ENCODE data around the gene PCDHB6. TPM values are rescaled to one million over a fixed set of nuclear protein-coding genes. Genes with fewer than 3 reads are reported as not detected.
"Not testable (repeated sequence)": the region's sequence is repeated elsewhere in the genome, so short reads cannot be mapped to it uniquely, and the experiment has no call there.

Gene PCDHB6
- total and polyA plus RNA-seq, 2 donors (not counting 1 experiment from before 2014, with no cell fraction given) = 0.33 to 0.42 TPM

DNA sequence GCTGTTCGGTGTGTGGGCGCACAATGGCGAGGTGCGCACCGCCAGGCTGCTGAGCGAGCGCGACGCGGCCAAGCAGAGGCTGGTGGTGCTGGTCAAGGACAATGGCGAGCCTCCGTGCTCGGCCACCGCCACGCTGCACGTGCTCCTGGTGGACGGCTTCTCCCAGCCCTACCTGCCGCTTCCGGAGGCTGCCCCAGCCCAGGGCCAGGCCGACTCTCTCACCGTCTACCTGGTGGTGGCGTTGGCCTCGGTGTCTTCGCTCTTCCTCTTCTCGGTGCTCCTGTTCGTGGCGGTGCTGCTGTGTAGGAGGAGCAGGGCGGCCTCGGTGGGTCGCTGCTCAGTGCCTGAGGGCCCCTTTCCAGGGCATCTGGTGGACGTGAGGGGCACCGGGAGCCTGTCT is 30.0 kb downstream of the PCDHB6 start:
- DNase-seq (ENCODE audit: low read depth in 2 of 2); H3K4me2 ChIP-seq (ENCODE audit: extremely low read depth, insufficient read depth, low read length); H3K27ac ChIP-seq (ENCODE audit: insufficient read depth, low read length); H3K9ac ChIP-seq (ENCODE audit: insufficient read depth, low read length); H3K27me3 ChIP-seq (ENCODE audit: control insufficient read depth, insufficient read depth, low read length); H2AFZ ChIP-seq (ENCODE audit: low read length); H3K36me3 ChIP-seq (ENCODE audit: control insufficient read depth, insufficient read depth, low read length); H4K20me1 ChIP-seq (ENCODE audit: control insufficient read depth, extremely low read depth, insufficient read depth, low read length); H3K4me1 ChIP-seq (ENCODE audit: control insufficient read depth, extremely low read depth, insufficient read depth, low read length); H3K9me3 ChIP-seq (ENCODE audit: control insufficient read depth, insufficient read depth, low read depth, low read length); H3K79me2 ChIP-seq (ENCODE audit: control insufficient read depth, insufficient read depth, low read length); H3K4me3 ChIP-seq (replicated peaks in 1 of 4; ENCODE audit: control extremely low read depth in 1 of 4, insufficient read depth in 1 of 4, low read depth in 3 of 4, low read length in 4 of 4): not testable (repeated sequence)

DNA sequence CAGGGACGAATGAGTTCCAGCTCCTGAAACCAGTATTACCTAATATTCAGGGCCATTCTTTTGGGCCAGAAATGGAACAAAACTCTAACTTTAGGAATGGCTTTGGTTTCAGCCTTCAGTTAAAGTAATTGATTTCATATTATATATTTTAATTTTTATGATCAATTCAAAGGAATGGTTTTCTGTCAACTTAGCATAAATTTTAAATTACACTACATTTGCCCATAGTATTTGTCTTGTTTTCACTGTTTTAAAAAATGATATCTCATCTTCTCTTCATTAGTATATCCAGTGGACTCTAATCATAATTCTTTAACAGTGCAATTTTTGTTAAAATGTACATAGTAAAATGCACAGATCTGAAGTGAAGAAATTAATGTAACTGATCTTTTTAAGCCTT is 30.5 kb downstream of the PCDHB6 start:
- Histone ChIP-seq H2AFZ (ENCODE audit: low read length) (no peak overlapping the region), H3K9ac (ENCODE audit: insufficient read depth, low read length) (no peak overlapping the region), H3K79me2 (ENCODE audit: control insufficient read depth, insufficient read depth, low read length) (no peaks in the 10 kb centered on the region), H3K4me1 (ENCODE audit: control insufficient read depth, extremely low read depth, insufficient read depth, low read length) (no peaks in the 10 kb centered on the region), H3K4me3 (replicated peaks in 1 of 4; ENCODE audit: control extremely low read depth in 1 of 4, insufficient read depth in 1 of 4, low read depth in 3 of 4, low read length in 4 of 4) (no peak overlapping the region), H3K4me2 (ENCODE audit: extremely low read depth, insufficient read depth, low read length) (no peak overlapping the region), H3K36me3 (ENCODE audit: control insufficient read depth, insufficient read depth, low read length) (no peaks in the 10 kb centered on the region), H4K20me1 (ENCODE audit: control insufficient read depth, extremely low read depth, insufficient read depth, low read length) (no peaks in the 10 kb centered on the region), H3K27me3 (ENCODE audit: control insufficient read depth, insufficient read depth, low read length) (no peaks in the 10 kb centered on the region), H3K27ac (ENCODE audit: insufficient read depth, low read length) (no peak overlapping the region), H3K9me3 (ENCODE audit: control insufficient read depth, insufficient read depth, low read depth, low read length) (no peaks in the 10 kb centered on the region)
- DNase-seq (ENCODE audit: low read depth in 2 of 2) = no peak
- no peak for TF ChIP-seq EZH2 (IDR thresholded peaks at IDR 0.05; ENCODE audit: low read length, missing control alignments)
- TF ChIP-seq, protein P1, sequence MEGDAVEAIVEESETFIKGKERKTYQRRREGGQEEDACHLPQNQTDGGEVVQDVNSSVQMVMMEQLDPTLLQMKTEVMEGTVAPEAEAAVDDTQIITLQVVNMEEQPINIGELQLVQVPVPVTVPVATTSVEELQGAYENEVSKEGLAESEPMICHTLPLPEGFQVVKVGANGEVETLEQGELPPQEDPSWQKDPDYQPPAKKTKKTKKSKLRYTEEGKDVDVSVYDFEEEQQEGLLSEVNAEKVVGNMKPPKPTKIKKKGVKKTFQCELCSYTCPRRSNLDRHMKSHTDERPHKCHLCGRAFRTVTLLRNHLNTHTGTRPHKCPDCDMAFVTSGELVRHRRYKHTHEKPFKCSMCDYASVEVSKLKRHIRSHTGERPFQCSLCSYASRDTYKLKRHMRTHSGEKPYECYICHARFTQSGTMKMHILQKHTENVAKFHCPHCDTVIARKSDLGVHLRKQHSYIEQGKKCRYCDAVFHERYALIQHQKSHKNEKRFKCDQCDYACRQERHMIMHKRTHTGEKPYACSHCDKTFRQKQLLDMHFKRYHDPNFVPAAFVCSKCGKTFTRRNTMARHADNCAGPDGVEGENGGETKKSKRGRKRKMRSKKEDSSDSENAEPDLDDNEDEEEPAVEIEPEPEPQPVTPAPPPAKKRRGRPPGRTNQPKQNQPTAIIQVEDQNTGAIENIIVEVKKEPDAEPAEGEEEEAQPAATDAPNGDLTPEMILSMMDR (conservative IDR thresholded peaks at IDR 0.05 in 1 of 2, IDR thresholded peaks at IDR 0.05 in 1 of 2; ENCODE audit: low read depth in 1 of 2, low read length in 2 of 2) = no peak

DNA sequence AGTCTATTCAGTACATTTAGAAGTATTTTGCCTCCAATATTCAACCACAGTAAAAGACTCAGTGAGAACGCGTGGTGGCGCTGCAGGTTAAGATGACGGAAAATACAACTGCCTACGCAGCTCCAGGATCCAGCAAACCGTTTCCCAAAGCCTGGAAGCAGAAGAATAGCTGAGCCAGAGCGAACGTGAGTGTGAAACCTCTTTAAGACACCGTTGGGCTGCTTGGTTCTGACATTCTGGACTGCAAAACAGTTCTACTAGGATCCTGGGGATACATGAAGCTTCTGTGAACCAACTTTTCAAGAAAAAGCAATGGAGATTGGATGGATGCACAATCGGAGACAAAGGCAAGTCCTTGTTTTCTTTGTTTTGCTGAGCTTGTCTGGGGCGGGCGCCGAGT is 32.4 kb downstream of the PCDHB6 start, which contains the start of gene PCDHB16:
Gene PCDHB16 (plus strand): TSS at position 140 of the 400 bp plus-strand sequence. CDS start 173 bp downstream, at position 313.
- no peak within 1 kb of the TSS for H3K27ac ChIP-seq (ENCODE audit: insufficient read depth, low read length)
- H4K20me1 ChIP-seq (ENCODE audit: control insufficient read depth, extremely low read depth, insufficient read depth, low read length) = no peaks in the 10 kb centered on the region
- H3K4me2 ChIP-seq (ENCODE audit: extremely low read depth, insufficient read depth, low read length) = no peak within 1 kb of the TSS
- H3K4me3 ChIP-seq (replicated peaks in 1 of 4; ENCODE audit: control extremely low read depth in 1 of 4, insufficient read depth in 1 of 4, low read depth in 3 of 4, low read length in 4 of 4) = peak within 1 kb of the TSS in 2 of 4 experiments; percentile 4 to 39
- no peaks in the 10 kb centered on the region for H3K4me1 ChIP-seq (ENCODE audit: control insufficient read depth, extremely low read depth, insufficient read depth, low read length)
- no peaks in the 10 kb centered on the region for H3K27me3 ChIP-seq (ENCODE audit: control insufficient read depth, insufficient read depth, low read length)
- DNase-seq (ENCODE audit: low read depth in 2 of 2) = peak; percentile 5 to 16
- no peak within 1 kb of the TSS for H3K9ac ChIP-seq (ENCODE audit: insufficient read depth, low read length)
- no peaks in the 10 kb centered on the region for H3K79me2 ChIP-seq (ENCODE audit: control insufficient read depth, insufficient read depth, low read length)
- H2AFZ ChIP-seq (ENCODE audit: low read length) = no peak within 1 kb of the TSS
- no peaks in the 10 kb centered on the region for H3K9me3 ChIP-seq (ENCODE audit: control insufficient read depth, insufficient read depth, low read depth, low read length)
- TF ChIP-seq, protein P1 (conservative IDR thresholded peaks at IDR 0.05 in 1 of 2, IDR thresholded peaks at IDR 0.05 in 1 of 2; ENCODE audit: low read depth in 1 of 2, low read length in 2 of 2) = peak in 1 of 2 donors; percentile 12
- no peak for TF ChIP-seq EZH2 (IDR thresholded peaks at IDR 0.05; ENCODE audit: low read length, missing control alignments)
- H3K36me3 ChIP-seq (ENCODE audit: control insufficient read depth, insufficient read depth, low read length) = no peaks in the 10 kb centered on the region

DNA sequence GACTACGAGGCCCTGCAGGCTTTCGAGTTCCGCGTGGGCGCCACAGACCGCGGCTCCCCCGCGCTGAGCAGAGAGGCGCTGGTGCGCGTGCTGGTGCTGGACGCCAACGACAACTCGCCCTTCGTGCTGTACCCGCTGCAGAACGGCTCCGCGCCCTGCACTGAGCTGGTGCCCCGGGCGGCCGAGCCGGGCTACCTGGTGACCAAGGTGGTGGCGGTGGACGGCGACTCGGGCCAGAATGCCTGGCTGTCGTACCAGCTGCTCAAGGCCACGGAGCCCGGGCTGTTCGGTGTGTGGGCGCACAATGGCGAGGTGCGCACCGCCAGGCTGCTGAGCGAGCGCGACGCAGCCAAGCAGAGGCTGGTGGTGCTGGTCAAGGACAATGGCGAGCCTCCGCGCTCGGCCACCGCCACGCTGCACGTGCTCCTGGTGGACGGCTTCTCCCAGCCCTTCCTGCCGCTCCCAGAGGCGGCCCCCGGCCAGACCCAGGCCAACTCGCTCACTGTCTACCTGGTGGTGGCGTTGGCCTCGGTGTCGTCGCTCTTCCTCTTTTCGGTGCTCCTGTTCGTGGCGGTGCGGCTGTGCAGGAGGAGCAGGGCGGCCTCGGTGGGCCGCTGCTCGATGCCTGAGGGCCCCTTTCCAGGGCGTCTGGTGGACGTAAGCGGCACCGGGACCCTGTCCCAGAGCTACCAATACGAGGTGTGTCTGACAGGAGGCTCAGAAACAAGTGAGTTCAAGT is 34.4 kb downstream of the PCDHB6 start:
- not testable (repeated sequence) for H3K9me3 ChIP-seq (ENCODE audit: control insufficient read depth, insufficient read depth, low read depth, low read length); H3K27ac ChIP-seq (ENCODE audit: insufficient read depth, low read length); H3K9ac ChIP-seq (ENCODE audit: insufficient read depth, low read length); DNase-seq (ENCODE audit: low read depth in 2 of 2); H3K4me1 ChIP-seq (ENCODE audit: control insufficient read depth, extremely low read depth, insufficient read depth, low read length); H3K27me3 ChIP-seq (ENCODE audit: control insufficient read depth, insufficient read depth, low read length); H3K36me3 ChIP-seq (ENCODE audit: control insufficient read depth, insufficient read depth, low read length); H4K20me1 ChIP-seq (ENCODE audit: control insufficient read depth, extremely low read depth, insufficient read depth, low read length); H2AFZ ChIP-seq (ENCODE audit: low read length); H3K4me3 ChIP-seq (replicated peaks in 1 of 4; ENCODE audit: control extremely low read depth in 1 of 4, insufficient read depth in 1 of 4, low read depth in 3 of 4, low read length in 4 of 4); H3K79me2 ChIP-seq (ENCODE audit: control insufficient read depth, insufficient read depth, low read length); H3K4me2 ChIP-seq (ENCODE audit: extremely low read depth, insufficient read depth, low read length)
